Measurements from ENCODE around the gene ANKRD13B.

Gene ANKRD13B

DNA sequence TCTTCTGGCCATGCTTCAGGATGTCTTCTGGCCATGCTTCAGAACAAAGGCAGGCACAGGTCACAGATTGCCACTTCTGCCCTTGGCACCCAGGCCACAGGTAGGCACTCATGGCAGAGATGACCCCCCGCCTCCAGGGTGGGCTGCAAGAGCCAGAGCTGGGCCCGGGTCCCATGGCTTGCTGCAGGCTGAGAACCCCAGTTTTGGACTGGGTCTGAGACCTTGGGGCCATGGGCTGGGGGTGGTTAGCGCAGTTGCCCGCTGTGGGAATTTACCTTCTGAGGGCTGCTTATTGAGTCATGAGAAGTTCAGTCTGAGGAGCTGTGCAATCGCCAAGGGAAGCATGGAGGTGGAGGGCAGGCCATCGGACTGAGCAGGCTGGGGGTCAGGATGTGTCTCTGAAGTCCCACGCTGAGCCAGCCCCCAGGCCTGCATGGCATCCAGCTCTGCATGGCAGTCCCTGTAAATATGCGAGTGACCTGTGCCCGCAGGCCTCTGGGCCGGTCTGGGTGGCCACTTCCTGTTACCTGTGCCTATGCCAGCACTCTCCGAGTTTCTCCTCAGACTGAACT is 1.7 kb downstream of the ANKRD13B start:
- DNase-seq (ENCODE audit: low spot score) = no peak

DNA sequence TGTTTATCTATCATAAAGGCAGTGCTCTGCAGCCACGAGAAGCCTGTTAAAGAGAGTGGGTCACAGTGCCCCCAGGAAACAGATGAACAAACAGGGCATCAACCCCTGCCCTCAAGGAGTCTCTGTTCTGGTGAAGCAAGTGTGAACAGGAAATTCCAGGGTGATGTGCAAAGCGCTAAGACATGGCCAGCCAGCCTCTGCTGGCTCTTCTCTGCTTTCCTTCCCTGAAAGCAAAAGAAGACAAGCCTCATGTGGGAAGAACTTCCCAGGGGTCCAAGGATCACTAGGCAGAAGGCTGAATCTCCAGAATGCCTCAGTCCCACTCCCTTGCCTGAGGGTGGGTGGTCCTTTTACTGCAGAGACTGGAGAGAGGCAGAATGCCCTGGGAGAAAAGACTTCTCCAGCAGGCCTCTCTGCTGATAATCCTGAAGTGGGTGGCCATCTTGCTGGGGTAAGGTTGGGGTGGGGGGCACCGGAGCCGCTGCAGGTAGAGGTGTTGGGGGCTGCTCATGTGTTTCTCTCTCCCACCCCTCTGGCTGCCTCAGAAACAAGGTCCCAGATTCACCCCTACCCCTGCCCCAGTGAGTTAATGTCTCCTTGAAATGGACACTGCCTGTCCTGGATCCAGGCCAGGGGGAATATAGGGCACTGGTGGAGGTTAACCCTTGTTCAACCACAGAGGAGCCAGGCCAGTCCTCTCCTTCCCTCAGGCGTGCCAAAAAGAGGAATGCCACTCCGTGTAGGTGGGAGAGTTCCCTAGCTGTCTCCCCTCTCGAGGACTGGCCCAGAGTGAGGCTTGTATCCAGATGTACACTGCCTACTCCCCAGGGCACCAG is 2.4 kb downstream of the ANKRD13B start:
- DNase-seq (ENCODE audit: low spot score) = peak; percentile 23

DNA sequence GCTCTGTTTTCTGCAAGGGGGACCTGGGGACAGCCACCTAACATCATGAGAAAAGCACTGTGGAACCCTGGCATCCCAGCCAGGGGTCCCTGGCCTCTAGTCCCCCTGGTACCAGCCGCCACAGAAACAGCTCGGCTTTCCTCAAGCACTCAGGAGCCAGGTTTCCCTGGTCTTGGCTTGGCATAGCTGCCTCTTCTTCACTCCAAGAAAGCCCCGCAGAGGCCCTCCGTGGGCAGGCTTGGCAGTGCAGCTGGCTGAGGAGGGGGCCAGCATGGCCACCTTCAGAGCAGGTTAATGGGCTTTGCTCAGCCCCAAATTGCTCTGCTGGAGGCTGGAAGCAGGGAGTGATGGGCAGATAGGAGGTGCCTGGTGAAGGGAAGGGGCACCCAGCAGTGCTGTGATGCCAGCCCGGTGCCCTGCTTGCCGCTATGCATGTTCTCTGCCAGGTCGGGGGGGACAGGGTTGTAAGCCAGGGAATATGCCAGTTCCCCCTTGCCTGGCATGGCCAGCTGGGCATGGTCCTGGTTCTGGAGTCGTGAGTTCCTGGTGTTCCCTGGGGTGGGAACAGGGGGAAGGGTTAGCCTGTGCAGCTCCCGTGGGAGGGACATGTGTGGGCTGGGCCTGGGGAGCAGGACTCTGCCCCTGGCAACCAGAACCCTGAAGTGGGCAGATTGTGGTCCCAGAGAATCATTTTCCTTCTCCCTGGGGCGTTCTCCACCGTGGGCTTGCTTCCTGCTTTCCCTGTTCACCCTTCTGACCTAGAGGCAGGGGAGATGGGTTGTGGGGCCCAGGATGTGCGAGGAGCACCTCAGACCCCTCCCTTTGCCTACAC is 3.2 kb downstream of the ANKRD13B start:
- DNase-seq (ENCODE audit: low spot score) = no peak

DNA sequence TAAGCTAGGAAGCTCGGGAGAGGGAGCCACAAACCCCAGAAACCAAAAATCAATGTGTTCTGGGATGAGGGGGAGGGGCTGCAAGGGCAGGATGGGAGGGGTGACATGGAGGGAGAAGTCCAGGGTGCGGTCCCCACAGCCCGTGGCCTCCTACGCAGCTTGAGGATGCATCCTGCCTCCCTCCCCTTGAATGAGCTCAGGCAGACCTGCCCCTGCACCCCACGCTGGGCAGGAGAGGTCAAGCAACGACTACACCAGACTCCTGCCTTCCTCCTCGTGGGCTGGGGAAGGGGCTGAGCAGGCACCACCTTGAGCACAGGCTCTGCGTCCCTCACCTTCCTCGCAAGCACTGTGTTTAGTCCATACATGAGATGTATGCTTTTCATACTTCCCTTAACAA is 3.9 kb downstream of the ANKRD13B start:
- no peak for DNase-seq (ENCODE audit: low spot score)

DNA sequence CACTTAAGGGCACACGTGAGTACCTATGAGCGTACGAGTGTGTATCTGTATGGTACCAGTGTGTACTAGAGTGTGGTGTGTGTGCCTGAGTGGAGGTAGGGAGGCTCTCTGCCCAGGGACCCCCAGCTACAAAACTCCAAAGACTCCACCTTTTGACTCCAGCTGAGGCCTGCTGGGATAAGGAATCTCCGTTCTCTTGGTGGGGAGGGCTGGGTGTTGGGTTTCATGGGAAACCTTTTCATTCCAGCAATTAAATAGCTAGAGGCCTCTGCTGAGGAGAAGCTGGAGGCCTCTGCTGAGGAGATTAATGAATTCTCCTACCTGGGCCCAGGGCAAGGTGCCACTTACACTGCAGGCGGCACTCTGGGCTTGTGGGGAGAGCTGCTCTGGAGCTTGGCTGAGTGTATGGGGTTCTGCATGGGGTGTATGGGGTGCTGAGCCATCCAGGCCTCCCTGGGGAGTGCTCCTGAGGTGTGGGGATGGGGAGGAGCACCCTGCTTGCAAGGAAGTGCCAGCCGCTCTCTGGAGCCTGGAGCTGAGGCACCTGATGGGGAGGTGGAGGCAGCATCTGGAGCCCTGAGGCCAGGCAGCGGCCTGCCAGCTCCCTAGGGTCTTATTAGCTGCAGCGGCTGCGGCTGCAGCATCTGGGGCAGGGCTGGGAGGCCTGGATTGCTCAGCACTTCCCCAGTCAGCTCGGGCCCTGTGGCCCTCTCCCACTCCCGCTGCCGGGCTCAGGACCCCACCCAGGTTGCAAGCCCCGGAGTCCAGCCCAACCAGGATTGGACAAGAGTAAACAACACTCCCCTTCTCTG is 4.6 kb downstream of the ANKRD13B start:
- peak; percentile 39 for DNase-seq (ENCODE audit: low spot score)

DNA sequence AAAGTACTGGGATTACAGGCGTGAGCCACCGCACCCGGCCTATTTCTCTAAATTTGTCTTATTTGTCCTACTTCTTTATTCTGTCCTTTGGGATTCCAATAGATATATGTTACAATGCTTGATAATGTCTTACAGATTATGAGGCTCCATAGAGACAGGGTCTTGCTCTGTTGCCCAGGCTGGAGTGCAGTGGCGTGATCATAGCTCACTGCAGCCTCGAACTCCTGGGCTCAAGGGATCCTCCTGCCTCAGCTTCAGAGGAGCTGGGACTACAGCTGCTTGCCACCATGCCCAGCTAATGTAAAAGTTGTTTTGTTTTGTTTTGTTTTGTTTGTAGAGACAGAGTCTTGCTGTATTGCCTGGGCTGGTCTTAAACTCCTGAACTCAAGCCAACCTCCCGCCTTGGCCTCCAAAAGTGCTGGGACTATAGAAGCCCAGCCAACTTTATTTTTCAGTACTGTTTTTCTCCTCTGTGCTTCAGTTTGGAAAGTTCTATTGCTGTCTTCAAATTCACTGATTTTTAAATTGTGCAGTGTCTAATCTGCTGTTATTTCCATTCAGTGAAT is 10.3 kb downstream of the ANKRD13B start:
- DNase-seq (ENCODE audit: low spot score) = no peak

DNA sequence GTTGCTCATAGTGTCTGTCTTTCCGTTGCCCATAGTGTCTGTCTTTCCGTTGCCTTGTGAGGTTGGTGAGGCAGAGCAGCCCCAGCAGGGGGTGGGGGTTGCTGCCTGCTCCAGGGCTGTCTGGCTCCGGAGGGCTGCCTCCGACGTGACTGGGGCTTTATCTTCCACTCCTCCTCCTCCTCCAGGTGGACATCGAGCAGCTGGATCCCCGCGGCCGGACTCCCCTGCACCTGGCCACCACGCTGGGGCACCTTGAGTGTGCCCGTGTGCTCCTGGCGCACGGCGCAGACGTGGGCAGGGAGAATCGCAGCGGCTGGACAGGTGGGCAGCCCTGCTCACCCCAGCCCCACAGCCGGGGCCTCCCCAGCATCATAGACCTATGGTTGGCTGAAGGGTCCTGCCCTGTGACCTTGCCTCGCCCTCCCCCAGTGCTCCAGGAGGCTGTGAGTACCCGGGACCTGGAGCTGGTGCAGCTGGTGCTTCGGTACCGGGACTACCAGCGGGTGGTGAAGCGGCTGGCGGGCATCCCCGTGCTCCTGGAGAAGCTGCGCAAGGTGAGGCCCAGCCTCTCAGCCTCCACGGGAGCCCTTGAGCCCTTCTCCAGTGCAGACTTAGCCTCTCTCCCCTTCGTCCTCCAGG is 14.7 kb downstream of the ANKRD13B start:
- DNase-seq (ENCODE audit: low spot score) = no peak

DNA sequence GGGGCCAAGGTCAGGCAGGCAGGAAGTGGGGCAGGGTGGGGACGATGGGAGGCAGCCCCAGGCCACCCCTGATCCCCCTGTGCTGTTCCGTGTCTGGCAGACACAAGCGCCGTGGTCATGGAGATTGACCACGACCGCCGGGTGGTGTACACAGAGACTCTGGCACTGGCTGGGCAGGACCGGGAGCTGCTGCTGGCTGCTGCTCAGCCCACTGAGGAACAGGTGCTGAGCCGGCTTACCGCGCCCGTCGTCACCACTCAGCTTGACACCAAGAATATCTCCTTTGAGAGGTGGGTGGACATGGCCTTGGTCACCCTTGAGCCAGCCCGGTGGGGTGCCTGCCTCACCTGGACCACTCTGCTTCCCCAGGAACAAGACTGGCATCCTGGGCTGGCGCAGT is 16.1 kb downstream of the ANKRD13B start:
- DNase-seq (ENCODE audit: low spot score) = no peak

DNA sequence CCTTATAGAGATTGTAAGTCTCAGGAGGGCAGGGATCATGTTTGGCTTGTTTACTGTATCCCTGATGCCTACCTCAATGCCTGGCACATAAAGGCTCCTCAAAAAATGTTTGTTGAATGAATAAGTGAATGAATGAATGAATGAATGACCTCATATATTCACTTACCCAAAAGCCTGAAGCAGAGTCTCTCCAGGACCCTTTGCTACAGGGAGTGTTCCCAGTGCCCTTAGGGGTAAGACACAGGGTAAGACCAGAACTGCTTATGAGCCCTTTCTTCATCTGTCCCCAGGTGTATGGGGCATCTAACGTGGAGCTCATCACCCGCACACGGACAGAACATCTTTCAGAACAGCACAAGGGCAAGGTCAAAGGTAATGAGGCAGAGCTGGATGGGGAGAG is 17.5 kb downstream of the ANKRD13B start:
- DNase-seq (ENCODE audit: low spot score) = no peak

DNA sequence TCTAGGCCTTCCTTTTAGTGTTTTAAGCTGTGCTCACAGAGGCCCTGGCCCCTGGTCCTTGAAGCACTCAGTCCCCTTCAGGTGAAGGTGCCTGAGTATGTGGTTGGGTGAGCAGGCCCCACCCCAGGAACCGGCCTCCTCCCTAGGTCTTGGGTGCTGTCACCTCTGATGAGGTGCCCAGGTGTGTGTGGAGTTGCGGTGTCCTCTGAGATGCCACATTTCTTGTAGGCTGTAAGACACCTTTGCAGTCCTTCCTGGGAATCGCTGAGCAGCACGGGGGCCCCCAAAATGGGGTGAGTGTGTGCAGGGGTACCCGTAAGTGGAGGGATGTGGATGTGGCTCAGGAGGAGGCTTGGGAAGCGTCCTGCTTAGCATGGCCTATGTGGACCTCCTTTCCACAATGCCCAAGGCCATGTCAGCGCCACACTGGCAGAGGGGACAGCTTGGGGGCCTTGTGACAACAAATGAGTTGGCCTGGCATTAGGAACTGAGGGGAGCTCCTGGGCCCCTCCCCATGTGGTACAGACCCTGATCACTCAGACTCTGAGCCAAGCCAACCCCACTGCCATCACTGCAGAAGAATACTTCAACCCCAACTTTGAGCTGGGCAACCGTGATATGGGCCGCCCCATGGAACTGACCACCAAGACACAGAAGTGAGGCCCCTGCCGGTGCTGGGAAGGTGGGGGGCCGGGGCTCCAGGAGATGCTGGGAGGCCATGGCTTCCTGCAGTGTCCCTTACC is 18.6 kb downstream of the ANKRD13B start:
- no peak for DNase-seq (ENCODE audit: low spot score)

DNA sequence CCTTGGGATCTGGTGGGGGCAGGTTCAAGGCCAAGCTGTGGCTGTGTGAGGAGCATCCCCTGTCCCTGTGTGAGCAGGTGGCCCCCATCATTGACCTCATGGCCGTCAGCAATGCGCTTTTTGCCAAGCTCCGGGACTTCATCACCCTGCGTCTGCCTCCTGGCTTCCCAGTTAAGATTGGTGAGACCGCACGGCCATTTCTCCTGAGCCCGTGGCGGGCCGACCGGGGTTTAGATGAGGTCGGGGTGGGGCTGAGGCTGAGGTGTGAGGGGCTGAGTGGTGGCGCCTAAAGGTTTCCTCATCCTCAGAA is 19.1 kb downstream of the ANKRD13B start:
- no peak for DNase-seq (ENCODE audit: low spot score)

DNA sequence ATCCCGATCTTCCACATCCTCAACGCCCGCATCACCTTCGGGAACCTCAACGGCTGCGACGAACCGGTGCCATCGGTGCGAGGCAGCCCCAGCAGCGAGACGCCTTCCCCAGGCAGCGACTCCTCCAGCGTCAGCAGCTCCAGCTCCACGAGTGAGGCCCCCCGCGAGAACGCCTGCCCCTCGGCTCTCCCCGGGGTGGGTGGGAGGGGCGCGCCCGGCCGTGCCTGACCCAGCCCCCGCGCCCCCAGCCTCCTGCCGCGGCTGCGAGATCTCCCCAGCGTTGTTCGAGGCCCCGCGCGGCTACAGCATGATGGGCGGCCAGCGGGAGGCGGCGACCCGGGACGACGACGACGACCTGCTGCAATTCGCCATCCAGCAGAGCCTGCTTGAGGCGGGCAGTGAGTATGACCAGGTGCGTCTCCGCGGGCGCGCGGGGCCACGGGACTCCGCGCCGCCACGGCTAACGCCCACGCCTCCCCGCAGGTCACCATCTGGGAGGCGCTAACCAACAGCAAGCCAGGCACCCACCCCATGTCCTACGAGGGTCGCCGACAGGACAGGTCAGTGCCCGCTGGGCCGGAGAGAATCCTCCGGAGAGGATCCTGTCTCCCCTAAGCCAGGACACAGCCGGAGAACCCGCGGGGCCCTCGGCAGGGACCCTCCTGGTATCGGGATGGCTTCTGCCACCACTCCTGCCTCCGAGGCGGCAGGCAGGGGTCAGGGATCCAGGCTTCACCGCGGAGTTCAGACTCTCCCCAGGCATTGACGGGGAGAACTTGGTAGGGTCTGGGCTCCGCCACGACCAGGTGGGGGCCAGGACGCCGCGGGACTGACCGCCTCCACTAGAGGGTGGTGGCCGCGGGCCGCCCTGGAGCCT is 19.7 kb downstream of the ANKRD13B start:
- no peak for DNase-seq (ENCODE audit: low spot score)

DNA sequence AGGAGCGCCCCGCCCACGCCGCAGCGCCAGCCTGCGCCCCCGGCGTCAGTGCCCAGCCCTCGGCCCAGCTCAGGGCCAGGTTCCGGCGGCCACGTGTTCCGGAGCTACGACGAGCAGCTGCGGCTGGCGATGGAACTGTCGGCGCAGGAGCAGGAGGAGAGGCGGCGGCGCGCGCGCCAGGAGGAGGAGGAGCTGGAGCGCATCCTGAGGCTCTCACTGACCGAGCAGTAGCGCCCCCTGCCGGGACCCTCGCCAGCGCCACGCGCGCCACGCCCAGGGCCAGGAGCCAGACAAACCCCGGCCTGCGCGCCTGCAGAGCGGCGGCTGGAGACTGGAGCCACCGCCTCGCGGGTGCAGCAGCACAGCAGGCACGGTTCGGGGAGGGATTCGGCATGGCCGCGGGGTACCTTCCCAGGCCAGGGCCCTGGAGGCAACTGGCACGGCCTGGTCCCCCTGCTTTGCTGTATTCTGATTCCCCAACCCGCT is 20.5 kb downstream of the ANKRD13B start:
- peak; percentile 59 for DNase-seq (ENCODE audit: low spot score)

DNA sequence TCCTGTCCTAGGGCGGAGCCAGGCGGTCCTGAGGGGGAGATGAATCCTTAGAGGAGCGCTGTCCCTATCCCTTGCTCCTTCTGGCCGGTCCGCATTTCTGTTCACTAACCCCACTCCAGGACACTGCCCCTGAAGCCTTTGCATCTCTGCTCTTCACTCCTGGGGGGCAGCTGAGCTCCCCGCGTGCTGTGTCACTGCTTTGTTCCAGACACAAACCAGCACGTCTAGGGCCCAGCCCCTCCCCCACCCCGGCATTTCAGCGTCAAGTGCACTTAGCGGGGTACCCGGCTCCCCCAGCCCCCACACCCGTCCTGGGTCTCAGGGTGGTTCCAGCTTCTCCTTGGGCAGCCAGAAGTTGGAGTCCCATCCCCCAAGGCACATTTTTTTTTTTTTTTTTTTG is 20.9 kb downstream of the ANKRD13B start:
- no peak for DNase-seq (ENCODE audit: low spot score)

DNA sequence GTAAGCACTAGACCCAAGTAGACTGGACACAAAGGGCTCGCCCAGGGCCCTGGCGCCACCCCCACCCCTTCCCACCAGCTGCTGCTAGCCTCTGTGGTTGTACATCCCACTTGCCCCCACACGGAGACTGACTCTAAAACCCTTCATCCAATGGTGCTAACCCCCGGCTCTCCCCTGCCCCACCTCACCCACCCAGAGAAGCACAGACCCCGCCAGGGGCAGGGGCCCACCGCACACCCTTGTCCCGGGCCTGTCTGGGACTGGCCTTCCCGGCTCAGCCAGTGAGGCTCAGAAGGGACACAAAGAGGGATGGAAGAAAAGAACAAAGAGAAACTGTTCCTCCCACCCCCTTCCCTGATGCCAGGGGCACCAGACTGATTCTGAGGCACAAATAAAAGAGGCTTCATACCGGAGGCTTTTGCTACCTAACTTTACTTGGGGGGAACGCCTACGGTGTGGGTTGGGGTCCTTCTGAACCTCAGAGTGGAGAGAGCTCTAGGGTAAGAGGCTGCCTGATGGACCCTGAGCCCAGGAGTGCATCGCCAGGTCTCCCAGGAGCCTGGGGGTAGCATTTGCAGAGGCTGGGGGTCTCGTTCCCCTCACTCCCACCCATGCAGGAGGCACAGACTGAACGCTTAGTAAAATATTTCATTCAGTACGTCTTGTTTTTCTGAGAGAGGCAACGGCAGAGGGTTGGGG is 21.6 kb downstream of the ANKRD13B start:
- no peak for DNase-seq (ENCODE audit: low spot score)

DNA sequence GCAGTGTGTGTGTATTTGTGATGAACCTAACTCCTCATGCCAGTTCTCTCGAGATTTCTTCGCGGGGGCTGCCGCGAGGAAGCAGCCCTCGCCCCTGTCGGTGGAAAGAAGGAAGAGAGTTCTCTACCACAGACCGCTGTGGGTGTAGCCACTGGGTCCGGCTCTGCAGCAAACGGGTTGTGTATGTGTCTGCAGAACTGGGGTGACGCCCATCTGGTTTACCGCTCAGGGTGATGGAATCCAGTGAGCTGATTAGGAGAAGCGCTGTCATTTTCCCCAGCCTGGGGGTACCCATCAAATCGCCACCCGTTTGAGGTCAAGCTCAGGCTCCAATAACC is 22.1 kb downstream of the ANKRD13B start:
- no peak for DNase-seq (ENCODE audit: low spot score)

DNA sequence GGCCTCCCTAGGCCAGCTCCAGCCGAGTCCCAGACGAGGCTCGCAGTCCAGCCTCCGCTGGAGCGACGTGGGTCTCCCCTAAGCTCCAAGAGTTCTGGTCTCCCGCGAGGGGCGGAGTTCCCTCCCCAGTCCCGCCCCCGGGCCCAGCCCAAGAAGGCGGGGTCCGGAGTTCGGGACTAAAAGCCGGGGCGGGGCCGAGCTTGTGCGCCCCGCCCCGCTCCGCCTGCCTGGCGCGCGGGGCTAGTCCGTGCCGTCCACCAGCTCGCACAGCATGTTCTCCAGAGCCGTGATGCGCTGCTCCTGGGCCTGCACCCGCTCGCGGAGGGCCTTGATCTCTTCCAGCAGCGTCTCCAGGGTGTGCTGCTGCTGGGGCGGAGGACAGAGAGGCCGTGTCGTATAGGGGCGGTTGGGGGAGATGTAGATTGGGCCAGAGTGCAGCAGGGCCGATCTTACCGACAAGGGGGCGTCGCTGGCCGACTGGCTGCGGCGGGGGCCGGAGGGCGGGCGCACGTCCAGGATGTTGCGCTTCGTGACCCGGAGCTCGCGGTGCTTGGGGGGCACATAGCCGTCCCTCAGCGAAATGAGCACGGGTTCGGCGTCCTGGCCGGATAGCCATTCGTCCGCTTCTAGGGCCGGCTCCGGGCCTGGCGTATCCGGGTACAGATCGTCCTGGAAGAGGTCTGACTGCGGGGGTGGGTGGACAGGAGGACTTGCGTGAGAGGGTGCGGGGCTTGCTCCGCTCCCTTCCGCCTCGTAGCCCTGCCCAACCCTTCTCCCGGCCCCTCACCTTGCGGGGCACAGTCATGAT is 22.8 kb downstream of the ANKRD13B start:
- DNase-seq (ENCODE audit: low spot score) = peak; percentile 70

Measured in cerebellar cortex (tissue), 1 donor.